GM21737 (cell line): ENCODE data around the gene OTOG.

Experiments
- ATAC-seq: cut with Tn5 transposase; IDR thresholded peaks from one replicate; pipeline ENCODE4 v1.9.1; 2021; ENCODE audit warnings: mild to moderate bottlenecking, moderate library complexity; ENCODE audit not compliant: unreplicated experiment

OTOG gene, protein sequence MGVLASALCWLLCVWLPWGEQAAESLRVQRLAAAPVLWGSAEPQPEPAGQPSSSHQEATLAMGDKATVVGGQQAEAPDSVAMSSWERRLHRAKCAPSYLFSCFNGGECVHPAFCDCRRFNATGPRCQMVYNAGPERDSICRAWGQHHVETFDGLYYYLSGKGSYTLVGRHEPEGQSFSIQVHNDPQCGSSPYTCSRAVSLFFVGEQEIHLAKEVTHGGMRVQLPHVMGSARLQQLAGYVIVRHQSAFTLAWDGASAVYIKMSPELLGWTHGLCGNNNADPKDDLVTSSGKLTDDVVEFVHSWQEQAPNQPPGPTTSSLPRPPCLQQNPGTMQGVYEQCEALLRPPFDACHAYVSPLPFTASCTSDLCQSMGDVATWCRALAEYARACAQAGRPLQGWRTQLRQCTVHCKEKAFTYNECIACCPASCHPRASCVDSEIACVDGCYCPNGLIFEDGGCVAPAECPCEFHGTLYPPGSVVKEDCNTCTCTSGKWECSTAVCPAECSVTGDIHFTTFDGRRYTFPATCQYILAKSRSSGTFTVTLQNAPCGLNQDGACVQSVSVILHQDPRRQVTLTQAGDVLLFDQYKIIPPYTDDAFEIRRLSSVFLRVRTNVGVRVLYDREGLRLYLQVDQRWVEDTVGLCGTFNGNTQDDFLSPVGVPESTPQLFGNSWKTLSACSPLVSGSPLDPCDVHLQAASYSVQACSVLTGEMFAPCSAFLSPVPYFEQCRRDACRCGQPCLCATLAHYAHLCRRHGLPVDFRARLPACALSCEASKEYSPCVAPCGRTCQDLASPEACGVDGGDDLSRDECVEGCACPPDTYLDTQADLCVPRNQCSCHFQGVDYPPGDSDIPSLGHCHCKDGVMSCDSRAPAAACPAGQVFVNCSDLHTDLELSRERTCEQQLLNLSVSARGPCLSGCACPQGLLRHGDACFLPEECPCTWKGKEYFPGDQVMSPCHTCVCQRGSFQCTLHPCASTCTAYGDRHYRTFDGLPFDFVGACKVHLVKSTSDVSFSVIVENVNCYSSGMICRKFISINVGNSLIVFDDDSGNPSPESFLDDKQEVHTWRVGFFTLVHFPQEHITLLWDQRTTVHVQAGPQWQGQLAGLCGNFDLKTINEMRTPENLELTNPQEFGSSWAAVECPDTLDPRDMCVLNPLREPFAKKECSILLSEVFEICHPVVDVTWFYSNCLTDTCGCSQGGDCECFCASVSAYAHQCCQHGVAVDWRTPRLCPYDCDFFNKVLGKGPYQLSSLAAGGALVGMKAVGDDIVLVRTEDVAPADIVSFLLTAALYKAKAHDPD (N-terminal part only)

DNA sequence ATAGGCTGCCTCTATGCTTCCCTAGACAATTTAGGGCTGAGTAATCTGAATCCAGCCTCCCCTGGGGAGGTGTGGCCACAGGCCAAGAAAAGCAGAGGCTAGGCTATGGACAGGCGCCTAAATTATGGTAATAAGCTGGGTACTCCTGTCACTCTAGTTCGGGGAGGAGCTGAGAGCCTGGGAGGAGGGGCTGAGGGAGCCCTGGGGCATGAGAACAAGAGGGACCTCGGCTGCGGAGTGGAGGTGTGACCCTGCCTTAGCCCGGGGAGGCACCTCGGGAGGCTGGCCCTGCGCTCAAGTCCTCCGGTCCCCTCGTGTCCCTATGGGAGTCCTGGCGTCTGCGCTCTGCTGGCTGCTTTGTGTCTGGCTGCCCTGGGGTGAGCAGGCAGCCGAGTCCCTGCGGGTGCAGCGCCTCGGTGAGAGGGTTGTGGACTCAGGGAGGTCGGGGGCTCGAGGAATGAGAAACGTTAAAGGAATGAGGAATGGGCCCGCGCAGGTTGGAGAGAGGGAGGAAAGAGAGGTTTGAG is at the start of gene OTOG:
Gene OTOG, plus strand, starts transcription at position 209 of the 527 bp plus-strand sequence. Its CDS starts 114 bp downstream, at position 323.
- no peak for ATAC-seq

DNA sequence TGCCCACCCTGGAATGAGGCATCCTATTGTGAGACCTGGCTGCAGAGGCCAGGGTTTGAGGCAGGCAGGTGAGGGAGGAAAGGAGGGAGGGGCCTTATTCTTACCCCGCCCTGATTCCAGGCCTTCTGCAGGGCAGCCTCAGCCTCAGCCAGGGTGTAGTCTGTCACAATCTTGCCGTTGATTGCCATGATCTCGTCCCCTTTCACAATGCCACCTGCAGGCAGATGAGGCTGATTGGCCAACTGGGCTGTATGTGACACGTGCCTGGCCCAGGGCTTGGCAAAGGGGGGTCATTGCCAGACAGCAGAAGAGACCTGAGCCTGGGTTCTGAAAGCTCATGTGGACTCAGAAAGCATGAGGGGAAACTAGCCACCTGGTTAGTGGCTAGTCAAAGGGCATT is 49.0 kb upstream of the OTOG start:
- no peak for ATAC-seq

DNA sequence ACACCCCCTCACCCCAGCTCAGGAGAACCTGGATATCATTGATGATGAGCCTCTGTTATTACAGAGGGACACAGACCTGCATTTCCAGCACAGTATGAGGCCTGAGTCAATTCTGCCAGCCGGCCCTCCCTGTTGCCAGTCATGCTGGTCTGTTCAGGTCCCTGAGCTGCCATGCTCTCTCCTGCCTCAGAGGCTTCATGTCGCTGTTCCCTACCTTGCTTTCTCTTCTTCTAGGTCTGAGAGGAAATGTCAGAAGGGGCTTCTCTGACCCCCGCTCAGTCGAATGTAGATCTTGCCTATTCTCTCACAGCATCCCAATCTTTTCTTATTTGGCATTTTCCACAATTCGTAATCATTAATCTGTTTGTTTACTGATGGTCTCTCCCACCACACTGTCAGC is 48.6 kb upstream of the OTOG start:
- no peak for ATAC-seq

DNA sequence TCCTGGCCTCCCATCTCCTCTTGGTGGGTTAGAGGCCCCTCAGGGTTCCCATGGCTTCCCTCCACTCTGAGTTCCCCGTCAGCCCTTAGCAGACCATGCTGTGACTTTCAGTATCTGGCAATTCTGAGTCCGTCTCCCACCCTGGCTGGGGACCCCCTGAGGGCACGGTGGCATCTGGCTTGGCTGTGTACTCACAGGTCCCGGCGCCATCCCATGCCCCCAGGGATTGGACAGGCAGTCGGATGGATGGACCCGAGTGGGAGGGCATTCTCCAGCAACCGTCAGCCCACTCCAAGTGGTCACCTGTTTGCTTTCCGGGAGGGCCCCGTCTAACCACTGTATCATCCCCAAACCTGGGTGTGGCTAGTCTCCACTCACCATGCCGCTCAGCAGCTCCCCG is 46.4 kb upstream of the OTOG start:
- ATAC-seq = no peak

DNA sequence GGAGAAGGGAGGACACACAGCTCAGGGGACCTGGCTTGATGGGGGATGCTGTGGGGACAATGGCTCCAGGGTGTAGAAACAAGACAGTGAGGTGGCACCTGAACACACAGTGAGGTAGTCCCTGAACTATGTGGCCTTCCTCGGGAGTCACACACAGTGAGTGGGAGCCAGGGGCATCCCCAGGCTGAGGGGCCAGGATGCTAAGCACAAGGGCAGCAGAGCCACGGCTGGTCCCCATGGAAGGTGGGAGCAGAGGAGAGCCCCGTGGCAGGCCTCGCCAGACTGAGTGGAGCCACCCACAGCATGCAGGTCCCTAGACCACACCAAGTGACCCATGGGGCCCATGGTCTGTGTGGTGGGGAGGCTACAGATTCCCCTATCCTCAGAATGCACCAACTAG is 44.4 kb upstream of the OTOG start:
- no peak for ATAC-seq

DNA sequence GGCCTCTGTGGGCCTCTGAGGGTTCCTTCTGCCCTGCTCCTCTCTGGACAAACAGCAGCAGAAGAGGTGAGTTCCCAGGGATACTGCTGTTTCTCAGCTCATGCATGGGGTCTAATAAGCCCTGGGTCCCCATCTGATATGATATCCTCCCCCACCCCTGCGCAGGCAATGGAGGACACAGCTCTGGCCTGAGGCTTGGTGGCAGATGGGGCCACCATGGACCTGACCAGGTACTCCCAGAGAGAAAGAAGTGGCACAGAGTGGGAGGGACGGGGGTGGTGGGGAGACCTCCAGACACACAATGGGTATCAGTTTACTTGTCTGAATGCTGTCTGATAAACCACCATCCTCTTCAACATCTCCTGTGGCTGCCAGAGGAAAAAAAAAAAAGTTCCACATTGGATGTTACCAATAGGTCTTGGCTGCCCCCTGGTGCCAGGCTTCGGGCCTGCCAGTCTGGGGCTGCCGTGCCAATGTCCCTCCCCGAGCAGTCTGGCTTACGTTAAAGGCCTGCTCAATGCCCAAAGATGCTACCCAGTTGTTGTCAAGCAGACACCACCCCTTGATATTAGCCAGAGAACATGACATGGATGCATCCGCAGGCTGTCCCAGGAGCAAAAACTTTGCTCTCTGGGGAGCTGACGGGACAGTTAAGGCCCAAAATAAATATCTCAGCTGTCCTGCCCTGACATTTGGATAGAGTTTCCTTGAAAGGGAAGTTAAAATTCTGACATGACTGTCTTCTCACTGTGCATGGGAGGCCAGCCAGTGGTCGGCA is 42.5 kb upstream of the OTOG start:
- ATAC-seq = no peak

DNA sequence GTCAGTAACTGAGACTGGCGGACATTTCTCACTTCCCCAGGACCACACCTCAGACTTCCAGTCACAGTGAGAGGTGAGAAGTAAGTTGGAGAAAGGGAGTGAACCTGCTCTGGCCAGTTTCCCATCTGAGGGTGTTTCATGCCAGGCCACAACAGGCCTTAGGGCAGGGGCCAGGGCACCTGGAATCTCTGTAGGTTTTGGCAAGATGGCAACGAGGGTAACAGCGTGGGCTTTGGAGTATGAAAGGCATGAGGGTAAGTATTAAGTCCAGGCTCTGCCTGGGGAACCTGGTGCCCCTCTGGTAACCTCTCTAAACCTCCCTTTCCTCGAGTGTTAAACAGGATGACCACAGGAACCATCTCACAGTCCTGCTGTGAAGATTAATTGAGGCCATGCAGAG is 41.9 kb upstream of the OTOG start:
- no peak for ATAC-seq

DNA sequence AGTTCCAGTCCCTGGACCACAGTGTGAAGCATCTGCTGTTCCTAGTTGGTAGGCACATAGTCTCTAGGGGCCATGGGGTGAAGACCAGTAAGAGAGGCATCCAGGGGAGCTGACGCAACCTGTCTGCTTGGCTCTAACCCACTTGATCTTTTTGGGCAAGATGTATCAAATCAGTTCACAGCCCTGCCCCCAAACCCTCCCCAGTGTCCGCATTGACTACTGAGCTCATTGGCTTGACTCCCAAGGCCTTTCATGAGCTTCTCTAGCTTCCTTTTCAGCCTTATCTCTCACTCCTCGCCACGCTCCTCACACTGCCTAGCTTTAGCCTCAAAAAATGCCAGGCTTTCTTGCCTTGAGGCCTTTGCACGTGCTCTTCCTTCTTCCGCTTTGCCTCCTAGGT is 40.7 kb upstream of the OTOG start:
- no peak for ATAC-seq

DNA sequence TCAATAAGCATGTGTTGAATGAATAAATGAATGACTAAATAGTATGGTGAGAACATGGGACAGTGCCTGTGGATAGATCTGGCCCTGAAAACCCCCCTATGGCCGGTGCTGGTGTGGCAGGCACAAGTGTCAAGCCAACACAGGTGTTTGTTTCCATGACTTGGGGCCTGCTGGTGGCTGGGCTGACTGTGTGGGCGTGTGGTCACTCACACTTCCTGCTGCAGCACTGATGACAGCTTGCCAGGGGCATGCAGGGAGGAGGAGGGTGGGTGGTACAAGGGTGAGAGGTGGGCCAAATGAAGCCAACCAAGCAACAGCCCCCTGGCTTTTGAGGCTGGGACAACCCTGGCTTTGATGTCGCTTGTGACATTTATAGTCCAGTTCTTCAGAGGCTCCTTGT is 40.1 kb upstream of the OTOG start:
- no peak for ATAC-seq

DNA sequence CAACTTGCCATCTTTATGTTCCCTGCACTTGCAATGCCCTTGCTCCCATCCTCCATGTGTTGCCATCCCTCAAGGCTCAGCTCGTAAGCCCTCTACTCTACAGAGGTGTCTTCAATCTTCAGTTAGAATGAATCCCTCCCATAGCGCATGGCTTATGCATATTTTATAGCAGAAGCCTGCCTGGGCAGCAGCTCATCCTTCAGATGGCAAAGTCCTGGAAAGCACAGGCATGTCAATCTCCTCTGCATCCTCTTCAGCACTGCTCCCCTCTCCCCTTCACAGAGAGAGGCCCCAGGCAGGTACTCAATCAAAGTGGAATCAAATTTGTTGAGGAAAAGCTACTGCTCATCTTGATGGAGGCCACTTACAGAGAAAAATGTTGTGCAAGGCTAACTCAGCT is 39.3 kb upstream of the OTOG start:
- ATAC-seq = no peak

DNA sequence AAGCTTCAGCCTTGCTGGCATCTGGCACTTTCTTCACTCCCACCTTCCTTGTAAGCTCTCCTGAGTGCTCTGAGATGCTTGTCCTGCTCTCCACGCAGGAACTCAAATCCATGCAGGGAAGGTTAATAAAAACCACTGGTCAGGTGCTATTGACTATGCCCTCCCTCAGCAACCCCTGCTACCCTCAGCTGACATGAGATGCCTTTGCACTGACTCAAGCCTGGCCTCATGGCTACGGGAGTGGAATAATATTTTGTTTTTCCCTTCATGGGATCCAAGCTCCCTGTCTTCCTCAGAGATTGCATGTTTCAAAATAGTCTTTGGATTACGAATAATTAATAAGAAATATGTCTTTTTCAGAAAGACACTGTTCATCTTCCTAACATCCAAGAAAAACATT is 38.8 kb upstream of the OTOG start:
- ATAC-seq = no peak

DNA sequence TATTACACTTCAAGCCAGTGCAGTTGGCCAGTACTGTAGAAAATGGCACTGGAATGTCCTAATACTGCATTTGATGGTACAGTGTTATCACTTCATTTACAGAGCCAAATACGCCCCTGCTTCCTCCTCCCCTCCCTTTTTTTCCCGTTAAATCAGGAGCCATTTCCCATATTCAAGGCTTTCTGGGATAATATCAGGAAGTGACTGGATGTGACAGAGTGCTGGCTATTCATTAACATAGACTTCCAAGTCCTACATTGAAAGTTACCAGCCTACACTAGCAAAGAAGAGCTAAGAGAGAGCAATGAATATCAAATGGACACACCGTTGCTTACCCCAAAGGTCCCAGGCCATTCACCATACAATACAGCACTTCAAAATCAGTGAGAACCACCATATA is 38.3 kb upstream of the OTOG start:
- no peak for ATAC-seq

DNA sequence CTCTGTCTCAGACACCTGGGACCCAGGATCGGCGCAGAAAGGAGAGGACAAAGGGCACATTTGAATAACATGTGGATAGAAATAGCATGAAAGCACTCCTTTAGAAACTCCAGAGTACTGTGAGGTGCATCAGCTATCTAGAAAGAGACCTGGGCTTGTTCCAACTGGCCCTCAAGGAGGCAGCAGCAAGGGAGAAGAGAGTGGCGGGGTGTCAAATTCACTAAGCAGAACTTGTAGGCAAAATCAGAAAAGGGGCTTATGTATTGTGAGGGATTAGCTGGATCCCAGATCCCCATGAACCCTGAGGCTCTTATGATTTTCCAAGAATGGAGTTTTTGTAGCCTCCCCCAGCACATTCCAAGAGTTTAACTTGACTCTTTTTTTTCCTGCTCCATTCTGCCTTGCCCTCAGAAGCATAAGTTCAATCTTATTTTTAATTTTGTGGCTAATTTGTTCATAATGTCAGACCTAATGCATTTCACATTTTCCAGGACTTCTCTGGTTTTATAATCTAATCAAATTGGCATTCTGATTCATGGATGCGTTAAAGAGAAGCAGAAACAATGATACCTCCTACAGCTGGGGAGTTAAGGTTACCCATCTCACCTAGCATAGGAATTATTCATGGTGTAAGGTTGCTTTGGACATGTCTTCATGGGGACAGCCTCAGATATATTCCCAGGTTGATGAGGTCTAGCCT is 36.4 kb upstream of the OTOG start:
- ATAC-seq = no peak

DNA sequence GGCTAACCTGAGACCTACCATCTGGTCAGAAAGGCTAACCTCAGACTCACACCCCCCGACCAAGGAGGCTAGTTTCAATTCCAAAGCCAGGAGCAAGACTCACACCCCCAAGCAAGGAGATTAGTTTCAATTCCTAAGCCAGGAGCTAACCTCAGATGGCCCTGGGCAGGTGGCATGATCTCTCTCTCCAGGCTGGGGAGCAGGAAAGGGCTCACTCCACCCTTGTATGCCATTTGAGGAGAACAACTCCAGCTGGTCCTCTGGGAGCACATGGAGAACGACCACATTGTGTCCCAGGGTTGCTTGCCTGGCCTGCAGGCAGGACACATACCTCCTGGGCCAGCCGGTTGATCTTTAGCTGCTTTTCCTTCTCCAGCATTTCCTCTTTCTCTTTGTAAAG is 35.5 kb upstream of the OTOG start:
- no peak for ATAC-seq

DNA sequence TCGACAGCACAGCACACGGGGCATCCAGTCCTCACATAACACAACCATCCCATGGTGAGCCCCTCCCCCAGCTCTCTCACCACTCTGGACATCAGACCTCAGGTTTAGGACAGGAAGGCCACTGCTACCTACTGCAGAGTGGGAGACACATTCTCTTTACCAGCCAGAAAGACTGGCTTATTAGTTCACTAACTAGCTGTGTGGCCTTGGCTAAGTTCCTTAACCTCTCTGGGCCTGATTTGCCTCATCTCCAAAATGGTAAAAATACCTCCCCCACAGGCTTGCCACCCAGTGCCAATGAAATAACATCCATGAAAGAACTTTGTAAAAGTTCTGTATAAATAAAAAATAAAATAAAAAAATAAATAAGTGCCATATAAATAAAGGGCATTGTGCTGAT is 35.0 kb upstream of the OTOG start:
- no peak for ATAC-seq

DNA sequence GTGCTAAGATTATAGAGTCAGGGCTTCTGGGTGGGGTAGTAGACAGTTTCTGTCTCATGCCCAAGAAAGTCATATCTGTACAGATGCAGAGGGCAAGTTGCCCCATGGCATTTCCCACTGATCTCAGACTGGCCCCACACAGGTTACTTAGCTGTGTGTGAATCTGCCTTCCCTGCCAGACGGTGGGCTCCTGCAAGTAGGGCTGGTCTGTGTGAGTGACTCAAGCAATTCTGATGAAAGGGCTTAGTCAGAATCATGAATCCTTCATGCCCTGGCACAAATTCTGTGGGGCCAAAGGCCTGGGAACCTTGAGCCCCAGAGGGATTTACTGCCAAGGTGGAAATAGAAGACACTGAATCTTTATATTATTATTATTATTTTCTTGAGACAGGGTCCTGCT is 33.2 kb upstream of the OTOG start:
- ATAC-seq = no peak

DNA sequence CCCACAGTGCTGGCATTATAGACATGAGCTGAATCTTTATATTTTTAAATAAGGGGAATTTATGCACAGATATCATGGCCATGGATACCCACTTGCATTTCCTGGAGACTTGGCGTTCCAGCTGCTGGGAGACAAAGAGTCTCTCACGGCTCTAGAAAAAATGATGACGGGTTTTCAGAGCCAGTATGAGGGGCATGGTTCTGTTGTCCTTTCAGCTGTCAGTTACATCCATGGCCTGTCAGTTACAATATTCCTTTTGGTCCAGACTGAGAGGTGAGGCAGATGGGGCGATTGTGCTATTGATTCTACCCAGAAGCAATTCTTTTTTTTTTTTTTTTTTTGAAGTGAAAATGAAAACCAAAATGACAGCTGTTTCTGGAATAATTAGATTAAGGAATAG is 32.6 kb upstream of the OTOG start:
- ATAC-seq = no peak

DNA sequence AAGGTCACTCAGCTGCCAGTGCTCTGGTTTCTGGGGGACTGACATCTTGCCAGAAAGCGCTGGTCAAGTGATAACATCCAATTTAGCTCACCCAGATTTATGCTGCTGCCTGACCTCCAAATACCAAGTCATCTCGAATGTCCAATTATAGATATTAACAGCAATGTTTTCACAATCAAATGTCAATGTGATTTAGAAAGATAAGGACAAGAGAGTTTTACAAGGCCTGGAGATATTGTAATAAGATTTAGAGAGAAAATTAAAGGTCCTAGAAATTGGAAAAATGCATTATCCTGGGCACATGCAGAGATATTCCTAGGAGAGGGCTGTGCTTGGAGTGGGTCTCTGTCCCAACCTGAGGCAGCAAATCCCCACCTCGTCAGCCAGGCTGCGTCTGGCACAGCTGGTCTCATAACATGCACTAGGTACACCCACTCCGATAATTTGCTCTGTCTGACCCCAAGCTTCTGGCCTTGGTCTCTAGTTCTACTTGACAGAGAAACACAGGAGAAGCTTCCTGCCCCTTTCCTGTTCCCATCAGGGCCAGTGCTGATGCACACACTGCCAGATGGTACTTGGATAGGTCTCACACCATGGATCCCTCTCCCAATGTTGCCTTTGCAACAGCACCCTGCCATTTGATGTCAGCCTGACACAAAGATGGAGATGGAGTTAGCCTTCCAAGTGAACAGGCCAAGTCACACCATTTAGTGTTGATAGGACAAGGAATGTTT is 31.4 kb upstream of the OTOG start:
- no peak for ATAC-seq

DNA sequence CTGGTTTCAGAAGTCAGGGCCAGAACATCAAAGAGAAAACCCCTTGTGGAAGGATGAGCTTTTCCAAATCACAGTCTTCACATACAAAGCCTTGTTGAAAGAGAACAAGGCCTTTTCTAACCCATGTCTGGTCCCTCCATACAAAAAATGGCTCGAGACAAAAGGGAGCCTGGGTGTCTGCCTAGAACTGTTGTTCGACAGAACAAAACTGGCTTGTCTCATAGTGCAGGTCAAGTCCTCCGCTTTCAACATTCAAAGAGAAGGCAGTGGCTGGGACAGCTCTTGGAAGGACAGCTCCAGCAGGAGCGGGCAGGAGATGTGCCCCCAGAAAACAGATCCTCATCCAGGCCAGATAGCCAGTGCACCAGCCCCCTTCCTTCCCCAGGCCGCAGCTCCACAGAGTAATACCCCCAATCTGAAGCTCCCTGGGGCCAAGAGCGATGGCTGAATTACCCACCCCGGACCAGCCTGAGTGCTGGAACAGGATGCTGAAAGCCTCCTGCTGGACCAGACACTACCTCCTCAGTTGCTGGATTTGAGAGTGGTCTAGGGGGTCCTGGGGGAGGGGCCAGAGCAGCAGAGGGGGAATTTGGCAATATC is 30.4 kb upstream of the OTOG start:
- ATAC-seq = no peak
